Calu3 (cell line): Measurements from ENCODE around the gene CCL22. TPM values are rescaled to one million over a fixed set of nuclear protein-coding genes. Genes with fewer than 3 reads are reported as not detected.

Source experiments
- BruUV-seq: library from RNA; stranded (reverse); fragments of 400-500 nt; replicated peaks from 2 replicates; lab custom pipeline; 2021; lab: Mats Ljungman, UMichigan
- CTCF ChIA-PET: fragments of 300-600 bp; sonication (Branson Sonifier 250); formaldehyde crosslinking; loops from one replicate; lab custom pipeline; 2022; ENCODE audit warnings: antibody characterized with exemption; lab: Charles Lee
- DNase-seq: peaks from one replicate; pipeline ENCODE4 v3.0.0; 2022
- H3K27ac Mint-ChIP-seq: one replicate; pipeline ENCODE4 v1.8.0; 2022; ENCODE audit warnings: mixed read lengths; ENCODE audit not compliant: unreplicated experiment
- H3K27me3 Mint-ChIP-seq: one replicate; pipeline ENCODE4 v1.8.0; 2022; ENCODE audit warnings: mixed read lengths; ENCODE audit not compliant: unreplicated experiment
- H3K36me3 Mint-ChIP-seq: one replicate; pipeline ENCODE4 v1.8.0; 2022; ENCODE audit warnings: mild to moderate bottlenecking, moderate library complexity, mixed read lengths; ENCODE audit not compliant: insufficient read depth, unreplicated experiment
- H3K4me1 Mint-ChIP-seq: one replicate; pipeline ENCODE4 v1.8.0; 2022; ENCODE audit warnings: mild to moderate bottlenecking, low read depth, mixed read lengths; ENCODE audit not compliant: unreplicated experiment
- H3K4me3 Mint-ChIP-seq: one replicate; pipeline ENCODE4 v1.8.0; 2022; ENCODE audit warnings: mild to moderate bottlenecking, low read depth, moderate library complexity, mixed read lengths; ENCODE audit not compliant: unreplicated experiment
- H3K9me3 Mint-ChIP-seq: one replicate; pipeline ENCODE4 v1.8.0; 2022; ENCODE audit warnings: low read depth, mixed read lengths; ENCODE audit not compliant: unreplicated experiment
- intact Hi-C: fragments of 100-400 bp; cut with micrococcal nuclease; formaldehyde crosslinking; loops from one replicate; pipeline ENCODE4 v1.10.0; 2022; ENCODE audit not compliant: unreplicated experiment
- total RNA-seq: library from RNA; stranded (reverse); gene quantifications from 2 replicates; pipeline ENCODE4 v1.2.3, GENCODE V29; 2022
- TF ChIP-seq, protein P1 (sequence below): fragments of 200-600 bp; IDR thresholded peaks from one replicate; pipeline ENCODE4 v1.8.0; 2022; ENCODE audit warnings: antibody characterized with exemption; ENCODE audit not compliant: unreplicated experiment

CCL22 gene
- total RNA-seq, 1 experiment from 2014 or later: 2.6 TPM

GRCh38 chr16:57360321-57360935, 1.8 kb downstream of the CCL22 start:
- no TSS peak for BruUV-seq
- no peak for DNase-seq
- H3K27me3 Mint-ChIP-seq: no peaks in the 10 kb centered on the region
- TF ChIP-seq, protein P1, sequence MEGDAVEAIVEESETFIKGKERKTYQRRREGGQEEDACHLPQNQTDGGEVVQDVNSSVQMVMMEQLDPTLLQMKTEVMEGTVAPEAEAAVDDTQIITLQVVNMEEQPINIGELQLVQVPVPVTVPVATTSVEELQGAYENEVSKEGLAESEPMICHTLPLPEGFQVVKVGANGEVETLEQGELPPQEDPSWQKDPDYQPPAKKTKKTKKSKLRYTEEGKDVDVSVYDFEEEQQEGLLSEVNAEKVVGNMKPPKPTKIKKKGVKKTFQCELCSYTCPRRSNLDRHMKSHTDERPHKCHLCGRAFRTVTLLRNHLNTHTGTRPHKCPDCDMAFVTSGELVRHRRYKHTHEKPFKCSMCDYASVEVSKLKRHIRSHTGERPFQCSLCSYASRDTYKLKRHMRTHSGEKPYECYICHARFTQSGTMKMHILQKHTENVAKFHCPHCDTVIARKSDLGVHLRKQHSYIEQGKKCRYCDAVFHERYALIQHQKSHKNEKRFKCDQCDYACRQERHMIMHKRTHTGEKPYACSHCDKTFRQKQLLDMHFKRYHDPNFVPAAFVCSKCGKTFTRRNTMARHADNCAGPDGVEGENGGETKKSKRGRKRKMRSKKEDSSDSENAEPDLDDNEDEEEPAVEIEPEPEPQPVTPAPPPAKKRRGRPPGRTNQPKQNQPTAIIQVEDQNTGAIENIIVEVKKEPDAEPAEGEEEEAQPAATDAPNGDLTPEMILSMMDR: no peak
- H3K4me1 Mint-ChIP-seq: peaks cover 40% of the 10 kb centered on the region
- H3K27ac Mint-ChIP-seq: no peak overlapping the region
- H3K4me3 Mint-ChIP-seq: no peak overlapping the region
- intact Hi-C loops: no loop called here
- no peaks in the 10 kb centered on the region for H3K9me3 Mint-ChIP-seq
- CTCF ChIA-PET: interaction anchor here (0.6 to 1.8 kb wide), 3 partner anchors 11 to 503 kb away, joined by 5 to 10 read pairs (median 5); partner anchors contain the start of gene CX3CL1
- peaks cover 13% of the 10 kb centered on the region for H3K36me3 Mint-ChIP-seq

GRCh38 chr16:57361404-57361803, 2.8 kb downstream of the CCL22 start:
- H3K4me1 Mint-ChIP-seq: peaks cover 45% of the 10 kb centered on the region
- BruUV-seq: no TSS peak
- TF ChIP-seq, protein P1: no peak
- peaks cover 13% of the 10 kb centered on the region for H3K36me3 Mint-ChIP-seq
- no peaks in the 10 kb centered on the region for H3K9me3 Mint-ChIP-seq
- H3K27me3 Mint-ChIP-seq: no peaks in the 10 kb centered on the region
- CTCF ChIA-PET: interaction anchor here (1.8 kb wide), 1 partner anchor 11 kb away, joined by 5 read pairs; the partner anchor contains the start of gene CX3CL1
- H3K27ac Mint-ChIP-seq: no peak overlapping the region
- DNase-seq: no peak
- H3K4me3 Mint-ChIP-seq: no peak overlapping the region
- intact Hi-C loops: no loop called here

DNA sequence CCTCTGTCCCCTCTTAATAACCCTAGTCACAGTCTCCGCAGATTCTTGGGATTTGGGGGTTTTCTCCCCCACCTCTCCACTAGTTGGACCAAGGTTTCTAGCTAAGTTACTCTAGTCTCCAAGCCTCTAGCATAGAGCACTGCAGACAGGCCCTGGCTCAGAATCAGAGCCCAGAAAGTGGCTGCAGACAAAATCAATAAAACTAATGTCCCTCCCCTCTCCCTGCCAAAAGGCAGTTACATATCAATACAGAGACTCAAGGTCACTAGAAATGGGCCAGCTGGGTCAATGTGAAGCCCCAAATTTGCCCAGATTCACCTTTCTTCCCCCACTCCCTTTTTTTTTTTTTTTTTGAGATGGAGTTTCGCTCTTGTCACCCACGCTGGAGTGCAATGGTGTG, 5.6 kb downstream of the CCL22 start:
- peaks cover 8% of the 10 kb centered on the region for H3K36me3 Mint-ChIP-seq
- TF ChIP-seq, protein P1: no peak
- no TSS peak for BruUV-seq
- H3K27ac Mint-ChIP-seq: no peak overlapping the region
- H3K4me1 Mint-ChIP-seq: peaks cover 49% of the 10 kb centered on the region
- no peaks in the 10 kb centered on the region for H3K27me3 Mint-ChIP-seq
- intact Hi-C loops: no loop called here
- H3K9me3 Mint-ChIP-seq: no peaks in the 10 kb centered on the region
- CTCF ChIA-PET: interaction anchor here (0.6 to 1.1 kb wide), 4 partner anchors 8 to 75 kb away, joined by 3 to 4 read pairs (median 3); partner anchors contain the start of gene CX3CL1
- no peak for DNase-seq
- no peak overlapping the region for H3K4me3 Mint-ChIP-seq

DNA sequence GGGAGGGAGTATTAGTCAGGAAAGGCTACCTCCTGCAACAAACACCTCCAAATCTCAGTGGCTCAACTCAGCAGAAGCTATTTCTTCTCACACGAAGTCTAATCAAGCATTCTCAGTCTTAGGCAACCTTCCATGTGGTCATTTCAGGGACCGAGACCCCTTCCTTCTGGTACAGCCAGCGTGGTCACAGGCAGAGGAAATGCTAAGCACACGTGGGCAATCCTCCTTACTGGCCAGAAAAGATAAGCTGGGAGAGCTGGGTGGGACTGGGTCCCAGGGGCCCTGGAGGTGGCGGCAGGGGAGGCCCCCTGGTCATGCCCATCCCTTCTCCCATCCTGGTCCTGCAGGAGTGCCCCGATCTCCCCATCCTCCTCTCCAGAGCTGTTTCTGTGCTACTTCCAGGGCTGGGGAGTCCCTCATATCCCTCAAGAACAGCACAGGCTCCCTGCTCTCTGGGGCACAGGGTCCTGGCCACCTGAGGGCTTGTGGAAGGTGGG, 8.0 kb downstream of the CCL22 start:
- Mint-ChIP-seq H3K27me3 (no peaks in the 10 kb centered on the region), H3K4me1 (peaks cover 35% of the 10 kb centered on the region), H3K36me3 (peaks cover 8% of the 10 kb centered on the region), H3K9me3 (no peaks in the 10 kb centered on the region), H3K27ac (peak overlapping the region; percentile 68), H3K4me3 (peak overlapping the region; percentile 3)
- intact Hi-C loops: loop anchor here (2.0 kb wide), 1 partner anchor 62 kb away; no protein-coding TSS in a partner anchor
- BruUV-seq: no TSS peak
- DNase-seq: no peak
- TF ChIP-seq, protein P1: no peak
- CTCF ChIA-PET: interaction anchor here (1.3 kb wide), 1 partner anchor 11 kb away, joined by 3 read pairs; no protein-coding TSS in a partner anchor
